HG03064 (cell line): Measurements from ENCODE around the gene PFDN6.
"Not testable (repeated sequence)": the region's sequence is repeated elsewhere in the genome, so short reads cannot be mapped to it uniquely, and the experiment has no call there.

Experiments used
- ATAC-seq: cut with Tn5 transposase; IDR thresholded peaks from one replicate; pipeline ENCODE4 v1.9.1; 2021; ENCODE audit warnings: low read depth; ENCODE audit not compliant: unreplicated experiment

The PFDN6 gene

DNA sequence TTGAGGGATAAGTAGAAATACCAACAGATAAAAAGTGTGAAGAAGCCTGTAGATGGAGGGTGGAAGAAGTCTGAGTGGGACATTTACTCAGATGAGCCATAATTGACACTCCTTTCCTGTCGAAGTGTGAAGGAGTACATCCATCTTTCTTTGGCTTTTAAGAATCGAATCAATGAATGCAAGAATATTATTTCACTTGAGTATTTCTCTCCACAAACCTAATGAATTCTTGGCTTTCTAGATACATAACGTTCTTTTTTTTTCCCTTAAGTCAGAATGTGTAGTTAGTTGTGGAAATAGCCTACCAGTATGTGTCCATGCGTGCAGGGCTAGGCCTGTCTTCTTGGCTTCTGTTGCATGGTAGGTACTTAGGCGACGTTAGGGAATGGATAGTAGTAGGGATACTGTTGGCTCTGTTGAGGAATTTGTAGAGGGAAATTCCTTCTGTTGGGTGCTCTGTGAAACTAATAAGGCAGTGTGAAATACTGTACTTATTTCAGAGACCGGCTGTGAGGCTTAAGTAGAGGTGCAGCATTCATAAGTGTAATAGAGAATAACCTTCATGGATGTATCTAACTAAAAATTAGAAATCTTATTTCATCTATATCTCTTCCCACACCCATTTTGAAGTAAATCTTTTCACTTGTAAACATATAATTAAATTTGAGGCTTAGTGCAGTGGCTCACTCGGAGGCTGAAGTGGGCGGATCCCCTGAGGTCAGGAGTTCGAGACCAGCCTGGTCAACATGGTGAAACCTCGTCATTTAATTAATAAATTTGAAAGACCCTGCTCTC, 16.1 kb upstream of the PFDN6 start:
- no peak for ATAC-seq

DNA sequence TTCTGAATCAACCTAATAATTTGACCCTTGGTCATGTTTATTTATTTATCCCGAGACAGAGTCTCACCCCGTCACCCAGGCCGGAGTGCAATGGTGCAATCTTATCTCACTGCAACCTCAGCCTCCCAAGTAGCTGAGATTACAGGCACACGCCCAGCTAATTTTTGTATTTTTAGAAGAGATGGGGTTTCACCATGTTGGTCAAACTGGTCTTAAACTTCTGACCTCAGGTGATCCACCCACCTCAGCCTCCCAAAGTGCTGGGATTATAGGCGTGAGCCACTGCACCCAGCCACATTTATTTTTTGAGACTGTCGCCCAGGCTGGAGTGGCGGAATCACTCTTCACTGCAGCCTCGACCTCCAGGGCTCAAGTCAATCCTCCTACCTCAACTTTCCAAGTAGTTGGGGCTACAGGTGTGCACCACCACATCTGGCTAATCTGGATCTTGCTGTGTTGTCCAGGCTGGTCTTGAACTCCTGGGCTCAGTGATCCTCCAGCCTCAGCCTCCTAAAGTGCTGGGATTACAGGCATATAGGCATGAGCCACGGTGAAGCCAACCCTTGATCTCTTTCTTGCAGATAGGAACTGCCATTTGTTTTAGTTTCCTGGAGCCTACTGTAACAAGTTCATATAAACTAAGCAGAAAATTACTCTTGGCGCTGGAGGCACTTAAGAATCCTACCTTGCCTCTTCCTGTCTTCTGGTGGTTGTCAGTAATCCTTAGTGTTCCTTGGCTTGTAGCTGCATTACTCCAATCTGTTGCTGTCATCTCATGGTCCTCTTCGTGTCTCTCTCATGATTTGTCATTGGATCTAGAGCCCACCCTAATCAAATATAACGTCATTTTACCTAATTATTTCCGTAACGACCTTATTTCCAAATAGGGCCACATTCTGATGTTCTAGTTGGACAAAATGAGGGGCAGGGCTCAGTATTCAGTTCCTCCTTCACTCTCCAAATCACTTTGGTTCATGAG, 15.2 kb upstream of the PFDN6 start:
- ATAC-seq = no peak

DNA sequence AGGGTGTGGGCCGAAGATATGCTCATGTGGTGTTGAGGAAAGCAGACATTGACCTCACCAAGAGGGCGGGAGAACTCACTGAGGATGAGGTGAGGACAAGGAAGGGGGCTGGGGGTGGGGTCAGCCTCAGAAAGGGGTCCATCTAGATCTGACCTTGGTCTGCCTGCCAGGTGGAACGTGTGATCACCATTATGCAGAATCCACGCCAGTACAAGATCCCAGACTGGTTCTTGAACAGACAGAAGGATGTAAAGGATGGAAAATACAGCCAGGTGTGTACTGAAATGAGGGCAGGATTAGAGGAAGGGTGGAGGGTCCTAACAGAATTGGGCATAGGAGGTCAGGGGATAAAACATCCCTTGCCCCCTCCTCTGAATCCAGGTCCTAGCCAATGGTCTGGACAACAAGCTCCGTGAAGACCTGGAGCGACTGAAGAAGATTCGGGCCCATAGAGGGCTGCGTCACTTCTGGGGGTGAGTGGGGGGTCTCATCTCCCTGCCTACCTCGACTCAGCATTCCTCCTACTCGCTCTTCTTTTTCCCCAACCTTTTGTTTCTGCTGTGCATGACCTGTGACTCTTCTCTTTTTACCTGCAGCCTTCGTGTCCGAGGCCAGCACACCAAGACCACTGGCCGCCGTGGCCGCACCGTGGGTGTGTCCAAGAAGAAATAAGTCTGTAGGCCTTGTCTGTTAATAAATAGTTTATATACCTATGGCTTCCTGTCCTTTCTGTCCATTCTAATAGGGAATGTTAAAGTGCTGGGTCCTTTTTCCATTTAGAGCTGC, 13.4 kb upstream of the PFDN6 start:
- not testable (repeated sequence) for ATAC-seq

DNA sequence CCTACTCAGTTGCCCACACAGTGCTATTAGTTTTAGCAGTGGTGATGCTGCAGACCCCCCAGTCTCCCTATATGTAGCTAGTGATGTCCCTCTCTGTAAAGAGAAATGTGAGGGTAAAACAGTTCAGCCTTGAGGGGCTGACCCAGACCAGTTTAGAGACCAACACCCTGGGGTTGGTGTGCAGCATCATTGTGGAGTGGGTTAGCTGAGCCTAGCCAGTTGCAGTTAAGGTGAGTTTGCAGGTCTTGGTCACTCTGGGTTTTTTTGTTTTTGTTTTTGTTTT, 12.9 kb upstream of the PFDN6 start:
- ATAC-seq = no peak

DNA sequence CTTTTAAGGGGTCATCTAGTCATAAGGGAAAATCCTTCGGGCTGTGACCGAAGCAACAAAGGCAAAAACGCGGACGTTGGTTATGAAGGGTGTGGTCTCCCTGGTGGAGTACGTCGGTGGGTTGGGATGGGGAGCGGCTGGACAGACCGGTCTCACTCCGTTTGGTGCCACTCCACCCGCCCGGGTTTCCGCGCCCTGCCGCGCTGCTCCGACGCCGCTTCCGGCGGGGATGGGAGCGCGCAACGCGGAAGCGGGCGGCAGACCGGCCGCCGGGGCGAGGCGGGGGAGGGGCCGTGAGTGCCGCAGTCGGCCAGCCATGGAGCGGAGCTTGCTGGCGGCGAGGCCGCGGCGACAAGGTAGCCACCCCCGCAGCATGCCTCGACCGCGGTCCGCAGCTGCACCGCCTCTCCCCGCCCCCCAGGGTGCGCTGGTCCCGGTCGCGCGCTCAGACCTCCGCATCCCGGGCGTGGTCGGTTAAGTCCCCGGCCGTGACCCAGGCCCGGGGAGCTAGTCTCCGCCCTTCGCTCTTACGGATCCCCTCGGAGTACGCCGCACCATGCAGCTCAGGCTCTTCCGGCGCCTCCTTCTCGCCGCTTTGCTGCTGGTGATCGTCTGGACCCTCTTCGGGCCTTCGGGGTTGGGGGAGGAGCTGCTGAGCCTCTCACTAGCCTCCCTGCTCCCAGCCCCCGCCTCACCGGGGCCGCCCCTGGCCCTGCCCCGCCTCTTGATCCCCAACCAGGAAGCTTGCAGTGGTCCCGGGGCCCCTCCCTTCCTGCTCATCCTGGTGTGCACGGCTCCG, 12.3 kb upstream of the PFDN6 start, which contains the start of gene B3GALT4:
TSS of gene B3GALT4 (plus strand) at position 260 of the 799 bp plus-strand sequence. CDS start at position 557, 297 bp downstream.
- peak; percentile 48 for ATAC-seq

DNA sequence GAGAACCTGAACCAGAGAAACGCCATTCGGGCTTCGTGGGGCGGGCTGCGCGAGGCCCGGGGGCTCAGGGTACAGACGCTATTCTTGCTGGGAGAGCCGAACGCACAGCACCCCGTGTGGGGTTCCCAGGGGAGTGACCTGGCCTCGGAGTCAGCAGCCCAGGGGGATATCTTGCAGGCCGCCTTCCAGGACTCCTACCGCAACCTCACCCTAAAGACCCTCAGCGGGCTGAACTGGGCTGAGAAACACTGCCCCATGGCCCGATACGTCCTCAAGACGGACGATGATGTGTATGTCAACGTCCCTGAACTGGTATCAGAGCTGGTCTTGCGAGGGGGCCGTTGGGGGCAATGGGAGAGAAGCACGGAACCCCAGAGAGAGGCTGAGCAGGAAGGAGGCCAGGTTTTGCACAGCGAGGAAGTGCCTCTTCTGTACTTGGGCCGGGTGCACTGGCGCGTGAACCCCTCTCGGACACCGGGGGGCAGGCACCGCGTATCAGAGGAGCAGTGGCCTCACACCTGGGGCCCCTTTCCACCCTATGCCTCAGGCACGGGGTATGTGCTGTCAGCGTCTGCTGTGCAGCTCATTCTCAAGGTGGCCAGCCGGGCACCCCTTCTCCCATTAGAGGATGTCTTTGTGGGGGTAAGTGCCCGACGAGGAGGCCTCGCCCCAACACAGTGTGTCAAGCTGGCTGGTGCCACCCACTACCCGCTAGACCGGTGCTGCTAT, 11.6 kb upstream of the PFDN6 start:
- ATAC-seq = peak; percentile 6

DNA sequence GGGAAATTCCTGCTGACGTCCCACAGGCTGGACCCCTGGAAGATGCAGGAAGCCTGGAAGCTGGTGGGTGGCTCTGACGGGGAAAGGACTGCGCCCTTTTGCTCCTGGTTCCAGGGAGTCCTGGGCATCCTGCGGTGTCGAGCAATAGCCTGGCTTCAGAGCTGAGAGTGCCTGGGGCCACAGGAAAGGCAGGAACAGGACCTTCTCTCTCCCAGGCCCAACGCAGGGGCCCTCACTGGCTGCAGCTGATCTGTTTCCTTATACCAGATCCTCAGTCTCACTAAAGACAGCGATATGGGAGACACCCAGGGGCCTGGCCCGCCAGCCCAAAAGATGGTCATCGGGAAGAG, 11.0 kb upstream of the PFDN6 start:
- no peak for ATAC-seq

DNA sequence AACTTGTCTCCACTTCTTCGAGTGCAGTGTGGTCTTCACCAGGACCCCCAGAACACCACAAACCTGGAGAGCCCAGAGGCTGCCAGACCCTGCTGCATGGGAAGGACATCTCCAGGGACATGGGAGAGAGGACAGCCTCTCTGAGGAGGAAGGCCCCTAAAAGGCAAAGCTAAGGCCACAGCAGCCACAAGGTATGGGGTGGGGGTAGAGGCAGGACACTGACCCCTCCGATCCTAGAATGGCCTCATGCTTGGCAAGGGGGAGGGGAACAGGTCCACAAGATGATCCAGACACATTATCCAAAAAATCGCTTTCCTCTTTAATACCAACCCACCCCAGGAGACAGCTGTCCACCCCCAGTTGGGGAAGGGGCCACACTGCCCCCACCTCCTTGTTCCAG, 10.6 kb upstream of the PFDN6 start:
- no peak for ATAC-seq

DNA sequence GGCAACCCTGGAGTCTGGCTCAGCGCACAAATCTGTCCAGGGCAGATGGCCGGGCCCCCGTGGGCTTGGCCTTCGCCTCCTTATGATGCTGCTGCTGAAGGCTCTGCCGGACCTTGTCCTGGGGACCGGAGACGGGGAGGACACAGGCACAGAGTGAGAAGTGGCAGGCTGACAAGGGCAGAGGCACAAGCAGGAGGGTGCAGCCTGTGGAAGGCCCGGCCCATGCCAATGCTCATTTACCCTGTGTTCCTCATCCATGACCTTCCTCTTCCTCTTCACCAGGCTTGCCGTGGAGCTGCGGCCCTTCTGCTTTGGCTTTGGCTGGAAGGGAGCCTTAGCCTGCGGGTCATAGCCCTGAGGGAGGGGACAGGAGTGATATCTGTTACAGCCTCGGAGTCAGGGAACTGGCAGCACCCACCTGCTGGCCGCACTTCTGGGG, 10.1 kb upstream of the PFDN6 start:
- no peak for ATAC-seq

DNA sequence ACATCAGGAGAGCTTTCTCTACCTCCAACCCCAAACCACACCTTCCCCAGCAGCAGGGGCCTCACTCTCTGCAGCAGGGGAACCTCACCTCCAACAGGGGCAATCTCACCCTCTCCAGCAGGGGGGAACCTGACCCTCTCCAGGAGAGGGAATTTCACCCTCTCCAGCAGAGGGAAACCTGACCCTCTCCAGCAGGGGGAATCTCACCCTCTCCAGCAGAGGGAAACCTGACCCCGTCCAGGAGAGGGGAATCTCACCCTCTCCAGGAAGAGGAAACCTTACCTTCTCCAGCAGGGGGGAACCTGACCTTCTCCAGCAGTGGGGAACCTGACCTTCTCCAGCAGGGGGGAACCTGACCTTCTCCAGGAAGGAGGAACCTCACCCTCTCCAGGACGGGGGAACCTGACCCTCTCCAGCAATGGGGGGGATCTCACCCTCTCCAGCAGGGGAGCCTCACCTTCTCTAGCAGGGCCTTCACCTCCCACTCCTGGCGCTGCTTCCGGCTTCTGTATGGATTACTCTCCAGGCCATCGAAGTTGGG, 9.4 kb upstream of the PFDN6 start:
- ATAC-seq = no peak

DNA sequence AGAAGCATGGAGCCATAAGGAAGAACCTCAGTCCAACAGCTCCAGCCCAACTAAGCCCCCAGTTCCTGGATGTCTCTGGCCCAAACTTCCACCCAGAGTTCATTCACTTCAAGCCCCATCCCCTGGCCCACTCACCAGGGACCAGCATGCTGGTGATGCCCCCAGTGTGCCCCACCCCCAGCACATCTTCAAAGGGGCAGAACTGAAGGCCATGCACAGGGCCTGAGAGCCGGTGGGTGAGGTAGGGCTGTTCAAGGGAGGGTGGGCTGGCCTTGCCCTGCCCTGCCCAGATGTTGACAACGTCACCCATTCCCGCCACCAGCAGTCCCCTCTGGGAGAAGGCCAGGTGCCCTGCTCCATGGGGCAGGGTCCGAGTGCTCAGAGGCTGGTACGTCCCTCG, 8.9 kb upstream of the PFDN6 start:
- no peak for ATAC-seq

DNA sequence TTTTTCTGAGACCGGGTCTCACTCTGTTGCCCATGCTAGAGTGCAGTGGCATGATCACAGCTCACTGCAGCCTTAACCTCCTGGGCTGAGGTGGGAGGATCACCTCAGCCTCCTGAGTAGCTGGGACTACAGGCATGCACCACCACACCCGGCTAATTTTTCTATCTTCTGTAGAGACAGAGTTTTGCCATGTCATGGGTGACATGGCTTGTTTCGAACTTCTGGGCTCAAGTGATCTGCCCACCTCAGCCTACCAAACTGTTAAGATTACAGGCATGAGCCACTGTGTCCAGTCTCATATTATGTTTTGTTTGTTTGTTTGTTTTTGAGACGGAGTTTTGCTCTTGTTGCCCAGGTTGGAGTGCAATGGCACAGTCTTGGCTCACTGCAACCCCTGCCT, 4.2 kb upstream of the PFDN6 start:
- not testable (repeated sequence) for ATAC-seq

DNA sequence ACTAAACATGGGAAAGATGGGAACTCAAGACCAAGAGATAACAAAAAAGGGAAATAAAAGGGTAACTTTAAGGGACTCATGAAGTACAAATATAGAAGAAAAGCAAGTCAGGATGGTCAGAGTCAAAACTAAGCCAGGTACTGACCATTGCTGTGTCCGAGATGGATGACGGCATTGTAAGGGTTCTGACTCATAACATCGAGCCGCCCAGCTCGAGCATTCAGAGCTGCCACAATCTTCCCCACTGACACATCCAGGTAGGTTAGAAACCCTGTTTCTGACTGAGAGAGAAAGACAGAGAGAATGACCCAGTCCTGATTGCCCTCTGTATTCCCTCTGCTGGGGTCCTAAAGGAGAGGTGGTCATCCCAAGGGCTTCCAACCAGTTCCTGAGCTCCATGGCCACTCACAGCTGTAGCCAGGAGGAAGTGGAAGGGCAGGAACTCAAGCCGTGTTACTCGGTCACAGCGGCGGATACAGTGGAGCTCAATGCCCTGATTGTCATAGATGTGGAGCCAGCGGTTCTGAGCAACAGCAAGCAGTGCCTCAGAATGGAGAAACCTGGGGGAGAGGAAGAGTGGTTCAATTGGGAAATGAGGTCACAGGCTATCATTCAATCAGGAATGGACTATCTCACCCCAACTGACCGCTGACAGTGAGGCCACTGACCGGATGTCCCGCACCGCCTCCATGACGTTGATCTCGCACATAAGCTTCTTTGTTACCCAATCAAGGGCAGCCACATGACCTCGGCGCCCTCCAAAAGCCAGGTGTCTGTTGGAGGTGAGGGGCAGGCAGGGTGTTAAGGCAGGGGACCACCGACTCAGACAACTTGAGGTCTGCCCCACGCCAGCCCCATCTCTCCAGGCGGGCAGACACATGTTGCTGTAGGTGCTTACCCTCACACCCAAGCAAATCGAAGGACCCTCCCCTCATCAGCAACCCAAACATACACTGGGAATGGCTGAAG, 2.2 kb upstream of the PFDN6 start:
- ATAC-seq = no peak

DNA sequence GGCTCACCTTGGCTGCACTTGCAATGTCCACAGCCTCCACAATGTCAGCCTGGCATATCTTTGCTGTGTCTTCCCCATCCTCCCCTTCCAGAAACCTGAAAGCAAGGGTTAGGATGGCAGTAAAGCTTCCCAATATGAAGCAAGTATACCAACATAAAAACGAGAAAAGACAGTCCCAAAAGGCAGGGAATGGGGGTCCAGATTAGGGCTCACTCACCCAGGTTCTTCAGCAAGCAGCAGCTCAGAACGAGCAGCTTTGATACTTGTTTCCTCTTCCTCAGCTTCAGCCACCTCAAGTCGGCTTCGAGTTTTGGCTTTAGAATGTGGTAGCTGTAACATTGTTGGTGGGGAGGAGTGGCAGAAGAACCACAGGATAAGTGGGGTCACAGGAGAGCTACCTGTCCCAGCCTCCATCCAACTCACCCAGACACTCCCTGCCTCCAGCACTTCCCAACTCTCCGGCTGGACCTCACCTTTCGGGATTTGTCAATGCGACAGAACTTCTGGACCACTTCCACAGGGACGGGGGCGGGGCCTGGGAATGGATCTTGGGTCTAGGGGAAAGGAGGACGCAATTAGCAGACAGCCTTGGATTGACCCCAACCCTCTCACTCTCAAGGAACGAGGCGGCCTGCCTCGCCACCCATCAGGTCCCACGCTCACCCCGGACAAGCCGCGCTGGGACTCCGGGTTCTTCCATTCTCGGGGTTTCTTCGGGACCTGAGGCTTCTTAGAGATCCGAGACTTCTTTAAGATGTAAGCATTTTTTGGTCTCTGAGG, 1.1 kb upstream of the PFDN6 start:
- no peak for ATAC-seq

DNA sequence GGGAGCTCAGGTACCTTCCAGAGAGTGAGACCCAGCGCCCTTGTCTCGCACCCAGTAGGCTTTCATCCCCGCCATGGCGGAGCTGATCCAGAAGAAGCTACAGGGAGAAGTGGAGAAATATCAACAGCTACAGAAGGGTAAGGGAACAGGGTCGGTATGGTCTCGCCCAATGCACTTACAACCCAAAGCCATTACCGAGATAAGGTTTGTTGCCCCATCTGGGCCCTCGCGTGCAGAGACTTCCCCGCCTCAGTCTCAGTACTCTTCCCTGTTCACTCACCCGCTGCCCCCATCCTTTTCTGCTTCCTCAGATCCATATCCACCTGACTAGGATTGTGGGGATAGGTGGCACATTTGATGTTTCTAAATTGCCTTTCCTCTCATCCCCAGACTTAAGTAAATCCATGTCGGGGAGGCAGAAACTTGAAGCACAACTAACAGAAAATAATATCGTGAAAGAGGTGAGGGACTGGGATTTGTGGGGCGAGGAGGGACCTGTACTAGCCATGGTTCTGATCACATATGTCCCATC, 449 bp downstream of the PFDN6 start:
- no peak for ATAC-seq

DNA sequence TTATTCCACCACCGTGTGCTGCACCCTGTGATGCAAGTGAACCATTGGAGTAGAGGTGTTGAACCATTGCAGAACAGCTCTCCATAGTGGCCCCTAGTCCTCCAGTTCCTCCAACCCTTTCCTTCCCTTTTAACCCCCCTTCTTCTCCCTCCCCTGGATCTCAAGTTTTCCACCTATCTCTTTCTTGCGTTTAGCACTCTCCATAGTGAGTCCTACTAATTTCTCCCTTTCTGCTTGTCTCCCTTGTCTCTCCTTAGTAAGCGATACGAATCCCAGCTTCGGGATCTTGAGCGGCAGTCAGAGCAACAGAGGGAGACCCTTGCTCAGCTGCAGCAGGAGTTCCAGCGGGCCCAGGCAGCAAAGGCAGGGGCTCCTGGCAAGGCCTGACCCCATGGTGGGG, 1.1 kb downstream of the PFDN6 start:
- ATAC-seq = no peak
